ELF-1 (cell line): ENCODE measurements around the gene ADRB2.

Experiments
- DNase-seq: peaks from one replicate; pipeline ENCODE4 v3.0.0-alpha.2; 2016; ENCODE audit warnings: low read depth, low spot score

Gene ADRB2

GRCh38 chr5:148831590-148832565 lies 5.5 kb downstream of the ADRB2 start:
- no peak for DNase-seq

- DNase-seq, result no peak
These were observed 6.7 kb downstream of the ADRB2 start for GRCh38 chr5:148833122-148833521.

DNA sequence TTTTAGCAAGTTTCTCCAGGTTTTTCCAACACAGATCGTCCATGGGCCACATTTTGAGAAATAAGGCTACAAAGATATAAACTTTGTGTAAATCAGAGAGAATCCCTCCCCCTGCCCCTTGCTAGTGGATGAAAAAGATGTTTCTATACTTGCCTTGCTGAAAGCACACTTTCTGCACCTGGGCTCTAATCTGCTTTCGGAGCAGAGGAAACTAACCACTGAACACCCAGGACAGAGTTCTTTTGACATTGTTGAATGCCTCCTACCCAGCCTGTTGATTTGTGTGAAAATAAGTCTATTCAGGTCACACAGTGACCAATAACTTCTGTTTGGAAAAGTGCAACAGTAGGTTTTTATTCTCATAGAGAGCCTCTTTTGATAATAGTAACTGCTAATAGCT lies 7.5 kb downstream of the ADRB2 start:
- DNase-seq, result no peak

- no peak for DNase-seq
These were observed 8.3 kb downstream of the ADRB2 start for GRCh38 chr5:148834689-148835088.

DNA sequence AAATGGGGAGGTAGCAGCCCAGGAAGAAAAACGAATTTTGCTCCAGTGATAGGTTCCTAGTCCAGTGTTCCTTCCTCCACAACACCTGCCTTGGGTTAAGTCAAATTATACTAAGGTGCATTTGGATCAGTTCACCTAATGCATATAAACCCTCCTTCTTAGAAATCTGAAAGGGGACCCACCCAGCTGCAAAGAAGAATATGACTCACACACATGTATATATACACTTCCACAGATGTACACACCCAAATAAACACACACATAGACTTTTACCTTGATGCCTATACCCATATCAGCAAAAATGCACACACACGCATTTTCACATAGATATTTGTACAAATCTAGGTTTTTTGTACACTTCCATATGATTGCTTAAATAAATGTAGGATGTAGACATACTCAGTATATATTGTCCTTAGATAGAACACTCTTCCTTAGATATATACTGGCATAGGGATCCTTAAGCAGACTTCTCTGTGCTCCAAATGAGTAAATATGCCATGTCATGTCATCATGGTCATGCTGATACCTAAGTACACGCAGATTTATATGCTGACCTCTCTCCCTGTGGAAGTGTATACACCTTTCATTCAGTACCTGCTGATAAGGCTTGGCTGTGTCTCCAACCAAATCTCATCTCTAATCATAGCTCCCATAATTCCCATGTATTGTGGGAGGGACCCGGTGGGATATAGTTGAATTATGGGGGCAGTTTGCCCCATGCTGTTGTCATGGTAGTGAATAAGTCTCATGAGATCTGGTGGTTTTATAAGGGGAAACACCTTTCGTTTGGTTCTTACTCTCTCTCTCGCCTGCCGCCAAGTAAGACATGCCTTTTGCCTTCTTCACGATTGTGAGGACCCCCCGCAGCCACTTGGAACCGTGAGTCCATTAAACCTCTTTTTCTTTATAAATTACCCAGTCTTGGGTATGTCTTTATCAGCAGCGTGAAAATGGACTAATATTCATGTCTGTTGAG lies 10.2 kb downstream of the ADRB2 start:
- DNase-seq, result no peak

- no peak for DNase-seq
These were observed 11.0 kb downstream of the ADRB2 start for GRCh38 chr5:148837383-148837782.

- DNase-seq, result no peak
These were observed 11.9 kb downstream of the ADRB2 start for GRCh38 chr5:148838357-148838756.

DNA sequence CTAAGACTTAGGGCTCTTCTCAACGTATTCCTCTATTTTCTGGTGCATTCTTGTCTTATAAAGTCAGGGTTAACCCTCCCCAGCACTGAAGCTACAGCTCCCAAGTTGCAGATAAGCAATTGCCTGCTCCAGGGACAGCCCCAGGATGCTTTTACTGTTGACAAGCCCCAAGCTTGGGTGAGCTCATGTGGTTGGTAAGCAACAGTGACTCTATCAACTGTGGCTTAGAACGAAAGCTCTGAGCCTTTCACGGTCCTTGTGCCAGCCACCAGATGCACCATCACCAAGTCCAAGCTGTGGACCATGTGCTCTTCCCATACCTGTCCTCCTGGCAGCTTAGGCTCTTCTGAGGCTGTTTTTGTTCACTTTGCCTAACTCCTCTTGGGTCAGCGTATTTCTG lies 13.5 kb downstream of the ADRB2 start:
- no peak for DNase-seq

DNA sequence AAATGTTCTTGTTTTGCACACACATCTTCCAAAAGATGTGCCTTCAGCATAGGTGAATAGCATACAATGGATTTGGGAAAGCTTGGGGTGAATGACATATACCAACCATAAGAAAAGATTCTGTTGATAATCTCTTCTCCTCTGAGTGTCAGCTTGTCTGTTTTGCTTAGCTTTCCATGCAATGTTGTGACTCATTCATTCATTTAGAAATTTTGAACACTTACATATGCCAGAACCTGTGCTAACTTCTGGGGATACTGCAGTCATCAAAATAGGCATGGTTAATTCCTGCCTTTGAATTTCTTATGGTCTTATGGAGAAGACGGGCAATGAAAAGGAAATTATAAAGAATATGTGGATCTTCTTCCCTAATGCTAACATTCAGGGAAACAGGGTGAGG lies 14.1 kb downstream of the ADRB2 start:
- no peak for DNase-seq

GRCh38 chr5:148841519-148841918 lies 15.1 kb downstream of the ADRB2 start:
- DNase-seq, result no peak

- DNase-seq, result no peak
These were observed 15.8 kb downstream of the ADRB2 start for GRCh38 chr5:148842161-148842560.

DNA sequence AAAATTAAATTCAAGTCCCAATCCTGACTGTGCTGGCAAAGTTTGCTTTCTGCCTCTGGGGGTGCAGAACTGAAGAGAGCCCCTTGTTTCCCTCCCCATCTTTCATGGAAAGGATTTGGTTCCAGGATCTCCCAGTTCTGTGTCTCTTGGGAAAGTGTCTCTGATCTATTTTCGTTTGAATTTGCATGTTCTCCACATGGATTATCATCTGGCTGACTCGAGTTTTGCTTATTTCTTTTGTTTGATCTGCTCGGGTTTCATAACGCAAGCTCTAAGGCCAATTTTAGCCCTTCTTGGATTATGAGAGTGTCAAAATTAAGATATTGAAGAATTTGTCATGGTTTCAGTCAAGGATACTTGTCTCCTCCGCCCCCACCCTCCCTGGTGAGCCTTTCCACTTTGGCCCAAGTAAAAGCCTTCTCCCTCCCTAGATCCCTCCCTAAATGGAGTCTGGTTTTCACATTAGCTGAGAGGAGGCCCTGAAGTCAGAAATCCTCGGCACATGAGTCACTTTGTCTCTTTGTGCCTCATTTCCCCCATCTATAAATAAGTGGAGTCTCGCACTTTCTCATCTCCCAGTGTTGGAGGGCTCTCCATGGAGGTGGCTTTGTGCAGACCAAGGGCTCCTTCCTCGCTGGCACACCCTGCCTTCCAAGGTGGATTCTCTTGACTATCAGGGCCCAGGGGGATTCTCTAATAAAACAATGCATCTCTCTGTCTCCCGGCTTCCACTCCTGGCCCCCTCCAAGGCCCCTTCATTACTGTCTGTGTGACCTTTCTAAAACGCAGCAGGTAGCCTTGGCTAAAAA lies 17.3 kb downstream of the ADRB2 start:
- DNase-seq, result no peak

- DNase-seq, result no peak
These were observed 18.2 kb downstream of the ADRB2 start for GRCh38 chr5:148844433-148845280.

DNA sequence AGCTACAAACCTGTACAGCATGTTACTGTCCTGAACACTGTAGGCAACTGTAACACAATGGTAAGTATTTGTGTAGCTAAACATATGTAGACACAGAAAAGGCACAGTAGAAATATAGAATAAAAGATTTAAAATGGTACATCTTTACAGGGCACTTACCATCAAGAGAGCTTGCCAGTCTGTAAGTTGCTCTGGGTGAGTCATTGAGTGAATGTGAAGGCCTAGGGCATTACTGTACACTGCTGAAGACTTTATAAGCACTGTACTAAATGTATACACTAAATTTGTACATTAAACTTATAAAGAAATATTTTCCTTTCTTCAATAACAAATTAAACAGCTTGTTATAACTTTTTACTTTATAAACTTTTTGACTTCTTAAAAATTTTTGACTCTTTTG lies 20.5 kb downstream of the ADRB2 start:
- no peak for DNase-seq

DNA sequence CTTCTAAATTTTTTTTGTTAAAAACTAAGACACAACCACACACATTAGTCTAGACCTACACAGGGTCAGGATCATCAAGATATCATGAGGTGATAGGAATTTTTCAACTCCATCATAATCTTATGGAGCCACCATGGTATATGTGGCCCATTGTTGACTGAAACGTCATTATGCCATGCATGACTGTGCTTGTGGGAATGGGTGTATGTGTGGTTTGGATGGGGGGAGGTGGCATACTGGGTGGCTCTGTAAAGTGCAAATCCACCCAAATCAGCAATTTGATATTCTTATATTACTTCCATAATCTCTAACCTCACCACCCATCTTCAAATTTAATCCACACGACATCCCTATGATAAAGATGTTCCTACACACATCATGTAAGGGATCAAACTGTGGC lies 21.0 kb downstream of the ADRB2 start:
- no peak for DNase-seq

GRCh38 chr5:148848393-148849031 lies 22.1 kb downstream of the ADRB2 start:
- DNase-seq, result no peak

DNA sequence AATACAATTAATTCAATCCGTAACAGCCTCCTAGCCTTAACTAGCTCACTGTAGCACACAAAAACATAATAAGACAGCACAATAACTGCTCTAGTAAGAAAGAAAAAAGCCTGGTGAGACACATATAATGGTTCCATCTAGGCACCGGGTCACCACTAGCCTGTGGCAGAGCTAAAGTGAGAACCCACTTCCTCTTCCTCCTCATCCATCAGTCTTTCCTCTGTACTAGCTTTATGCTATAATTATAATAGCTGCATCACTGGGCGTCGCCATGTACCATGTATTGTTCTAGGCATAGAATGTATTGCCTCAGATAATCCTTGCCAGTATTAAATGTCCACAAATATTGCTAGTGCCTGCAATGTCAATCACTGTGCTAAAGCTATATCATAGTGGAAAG lies 23.1 kb downstream of the ADRB2 start:
- DNase-seq, result no peak

- DNase-seq, result no peak
These were observed 24.4 kb downstream of the ADRB2 start for GRCh38 chr5:148850836-148851235.

DNA sequence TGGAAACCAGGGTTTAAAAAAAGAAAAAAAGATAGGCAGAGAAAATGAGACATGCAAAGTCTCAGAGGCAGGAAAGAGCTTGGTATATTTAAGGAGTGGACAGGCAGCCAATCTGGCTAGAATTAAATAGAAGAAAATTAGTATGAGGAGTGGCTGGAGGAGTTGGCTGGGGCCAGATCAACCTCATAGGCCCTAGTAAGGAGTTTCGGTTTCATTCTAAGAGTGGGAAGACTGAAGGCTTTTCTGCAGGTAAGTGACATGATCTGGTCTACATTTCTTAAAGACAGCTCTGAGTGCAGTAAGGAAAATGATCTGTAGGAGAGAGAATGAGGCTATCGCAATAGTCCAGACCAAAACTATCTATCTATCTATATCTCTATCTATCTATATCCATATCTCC lies 27.5 kb downstream of the ADRB2 start:
- DNase-seq, result no peak
